ENCODE data around the gene FBXL16. TPM values are rescaled to one million over a fixed set of nuclear protein-coding genes. Genes with fewer than 3 reads are reported as not detected.

FBXL16 gene
- total and polyA plus RNA-seq, 2 of the 13 experiments (the other 11 are each of a cell fraction or from before 2014, with no cell fraction given) = 0.22 to 2.0 TPM

DNA sequence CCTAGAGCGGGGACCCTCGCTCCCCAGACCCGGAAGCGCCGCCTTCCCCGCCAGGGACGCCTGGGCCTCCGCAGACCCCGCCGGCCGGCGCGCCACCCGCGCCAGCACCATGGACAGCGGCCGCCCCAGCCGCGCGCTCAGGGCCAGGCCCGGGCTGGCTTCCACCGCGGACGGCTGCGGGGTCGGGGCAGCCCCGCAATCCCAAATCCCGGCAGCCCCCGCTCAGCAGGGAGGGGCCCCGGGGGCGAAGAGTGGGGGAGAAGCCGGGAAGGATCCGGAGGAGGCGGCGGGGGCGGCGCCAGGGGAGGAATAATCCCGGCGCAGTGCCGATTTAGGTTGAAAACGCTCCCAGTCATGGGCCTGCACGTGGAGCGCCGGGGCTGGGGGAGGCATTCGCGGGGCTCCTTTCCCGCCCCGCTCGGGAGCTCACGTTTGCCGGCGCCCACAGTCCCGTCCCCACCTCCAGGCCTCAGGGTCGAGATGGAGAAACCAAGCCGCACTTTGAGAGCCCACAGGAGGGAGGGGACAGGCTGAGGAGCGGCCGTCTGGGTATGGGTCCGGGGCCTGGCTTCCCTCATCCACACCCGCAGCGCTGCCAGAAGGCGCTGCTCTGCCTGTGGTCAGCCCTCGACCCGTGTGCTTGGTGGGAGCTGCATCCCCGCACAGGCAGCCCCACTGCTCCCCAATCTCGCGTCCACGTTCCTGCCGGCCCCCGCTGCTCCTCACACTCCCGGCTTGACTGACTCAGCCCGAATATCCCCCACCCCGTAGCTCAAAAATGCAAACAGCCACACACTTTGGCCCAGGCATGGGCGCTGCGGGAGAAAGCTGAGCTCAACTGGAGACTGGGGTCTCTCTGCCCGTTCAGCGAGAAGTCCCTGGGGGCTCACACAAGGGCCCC, 4.7 kb downstream of the FBXL16 start (continued):
- no peak for TF ChIP-seq ESRRA (CRISPR knock-in tag; IDR thresholded peaks at IDR 0.05; ENCODE audit: low read depth)
- peak; percentile 58; the same call in 1 of the 2 replicates for TF ChIP-seq THAP11 (CRISPR knock-in tag; IDR thresholded peaks at IDR 0.05)
- TF ChIP-seq, protein P1, sequence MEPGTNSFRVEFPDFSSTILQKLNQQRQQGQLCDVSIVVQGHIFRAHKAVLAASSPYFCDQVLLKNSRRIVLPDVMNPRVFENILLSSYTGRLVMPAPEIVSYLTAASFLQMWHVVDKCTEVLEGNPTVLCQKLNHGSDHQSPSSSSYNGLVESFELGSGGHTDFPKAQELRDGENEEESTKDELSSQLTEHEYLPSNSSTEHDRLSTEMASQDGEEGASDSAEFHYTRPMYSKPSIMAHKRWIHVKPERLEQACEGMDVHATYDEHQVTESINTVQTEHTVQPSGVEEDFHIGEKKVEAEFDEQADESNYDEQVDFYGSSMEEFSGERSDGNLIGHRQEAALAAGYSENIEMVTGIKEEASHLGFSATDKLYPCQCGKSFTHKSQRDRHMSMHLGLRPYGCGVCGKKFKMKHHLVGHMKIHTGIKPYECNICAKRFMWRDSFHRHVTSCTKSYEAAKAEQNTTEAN (CRISPR knock-in tag; conservative IDR thresholded peaks at IDR 0.05) = peak; percentile 89
- TF ChIP-seq, protein P2, sequence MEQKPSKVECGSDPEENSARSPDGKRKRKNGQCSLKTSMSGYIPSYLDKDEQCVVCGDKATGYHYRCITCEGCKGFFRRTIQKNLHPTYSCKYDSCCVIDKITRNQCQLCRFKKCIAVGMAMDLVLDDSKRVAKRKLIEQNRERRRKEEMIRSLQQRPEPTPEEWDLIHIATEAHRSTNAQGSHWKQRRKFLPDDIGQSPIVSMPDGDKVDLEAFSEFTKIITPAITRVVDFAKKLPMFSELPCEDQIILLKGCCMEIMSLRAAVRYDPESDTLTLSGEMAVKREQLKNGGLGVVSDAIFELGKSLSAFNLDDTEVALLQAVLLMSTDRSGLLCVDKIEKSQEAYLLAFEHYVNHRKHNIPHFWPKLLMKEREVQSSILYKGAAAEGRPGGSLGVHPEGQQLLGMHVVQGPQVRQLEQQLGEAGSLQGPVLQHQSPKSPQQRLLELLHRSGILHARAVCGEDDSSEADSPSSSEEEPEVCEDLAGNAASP (CRISPR knock-in tag; IDR thresholded peaks at IDR 0.05; ENCODE audit: borderline replicate concordance) = 0 out of 2 replicates have a peak, but pooled peaks have one; percentile 24
- TF ChIP-seq ZNF510 (CRISPR knock-in tag; IDR thresholded peaks at IDR 0.05; ENCODE audit: low read depth) = no peak
- TF ChIP-seq NFIB (CRISPR knock-in tag; IDR thresholded peaks at IDR 0.05; ENCODE audit: borderline replicate concordance) = no peak
- no peak for TF ChIP-seq TRIM24 (CRISPR knock-in tag; IDR thresholded peaks at IDR 0.05)
- TF ChIP-seq SMAD1 (CRISPR knock-in tag; IDR thresholded peaks at IDR 0.05; ENCODE audit: borderline replicate concordance, low read depth) = no peak
- no peak for TF ChIP-seq ZNF619 (CRISPR knock-in tag; IDR thresholded peaks at IDR 0.05)
- TF ChIP-seq RFX1 (IDR thresholded peaks at IDR 0.05) = no peak
- no peak for TF ChIP-seq CHD2 (IDR thresholded peaks at IDR 0.05; ENCODE audit: low read depth, low read length)
- TF ChIP-seq, protein P3, sequence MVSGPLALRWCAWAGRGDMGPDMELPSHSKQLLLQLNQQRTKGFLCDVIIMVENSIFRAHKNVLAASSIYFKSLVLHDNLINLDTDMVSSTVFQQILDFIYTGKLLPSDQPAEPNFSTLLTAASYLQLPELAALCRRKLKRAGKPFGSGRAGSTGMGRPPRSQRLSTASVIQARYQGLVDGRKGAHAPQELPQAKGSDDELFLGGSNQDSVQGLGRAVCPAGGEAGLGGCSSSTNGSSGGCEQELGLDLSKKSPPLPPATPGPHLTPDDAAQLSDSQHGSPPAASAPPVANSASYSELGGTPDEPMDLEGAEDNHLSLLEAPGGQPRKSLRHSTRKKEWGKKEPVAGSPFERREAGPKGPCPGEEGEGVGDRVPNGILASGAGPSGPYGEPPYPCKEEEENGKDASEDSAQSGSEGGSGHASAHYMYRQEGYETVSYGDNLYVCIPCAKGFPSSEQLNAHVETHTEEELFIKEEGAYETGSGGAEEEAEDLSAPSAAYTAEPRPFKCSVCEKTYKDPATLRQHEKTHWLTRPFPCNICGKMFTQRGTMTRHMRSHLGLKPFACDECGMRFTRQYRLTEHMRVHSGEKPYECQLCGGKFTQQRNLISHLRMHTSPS (CRISPR knock-in tag; IDR thresholded peaks at IDR 0.05; ENCODE audit: low read depth) = no peak; the same call in 1 of the 2 replicates
- no peak for TF ChIP-seq HINFP (CRISPR knock-in tag; IDR thresholded peaks at IDR 0.05; ENCODE audit: low read depth)
- TF ChIP-seq ZNF263 (CRISPR knock-in tag; IDR thresholded peaks at IDR 0.05) = 0 out of 2 replicates have a peak, but pooled peaks have one; percentile 46
- TF ChIP-seq, protein P4, sequence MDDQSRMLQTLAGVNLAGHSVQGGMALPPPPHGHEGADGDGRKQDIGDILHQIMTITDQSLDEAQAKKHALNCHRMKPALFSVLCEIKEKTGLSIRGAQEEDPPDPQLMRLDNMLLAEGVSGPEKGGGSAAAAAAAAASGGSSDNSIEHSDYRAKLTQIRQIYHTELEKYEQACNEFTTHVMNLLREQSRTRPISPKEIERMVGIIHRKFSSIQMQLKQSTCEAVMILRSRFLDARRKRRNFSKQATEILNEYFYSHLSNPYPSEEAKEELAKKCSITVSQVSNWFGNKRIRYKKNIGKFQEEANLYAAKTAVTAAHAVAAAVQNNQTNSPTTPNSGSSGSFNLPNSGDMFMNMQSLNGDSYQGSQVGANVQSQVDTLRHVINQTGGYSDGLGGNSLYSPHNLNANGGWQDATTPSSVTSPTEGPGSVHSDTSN (CRISPR knock-in tag; IDR thresholded peaks at IDR 0.05; ENCODE audit: borderline replicate concordance) = peak; percentile 83; the same call in 1 of the 2 replicates
- TF ChIP-seq FOSL2 (CRISPR knock-in tag; IDR thresholded peaks at IDR 0.05) = no peak
- TF ChIP-seq, protein P5, sequence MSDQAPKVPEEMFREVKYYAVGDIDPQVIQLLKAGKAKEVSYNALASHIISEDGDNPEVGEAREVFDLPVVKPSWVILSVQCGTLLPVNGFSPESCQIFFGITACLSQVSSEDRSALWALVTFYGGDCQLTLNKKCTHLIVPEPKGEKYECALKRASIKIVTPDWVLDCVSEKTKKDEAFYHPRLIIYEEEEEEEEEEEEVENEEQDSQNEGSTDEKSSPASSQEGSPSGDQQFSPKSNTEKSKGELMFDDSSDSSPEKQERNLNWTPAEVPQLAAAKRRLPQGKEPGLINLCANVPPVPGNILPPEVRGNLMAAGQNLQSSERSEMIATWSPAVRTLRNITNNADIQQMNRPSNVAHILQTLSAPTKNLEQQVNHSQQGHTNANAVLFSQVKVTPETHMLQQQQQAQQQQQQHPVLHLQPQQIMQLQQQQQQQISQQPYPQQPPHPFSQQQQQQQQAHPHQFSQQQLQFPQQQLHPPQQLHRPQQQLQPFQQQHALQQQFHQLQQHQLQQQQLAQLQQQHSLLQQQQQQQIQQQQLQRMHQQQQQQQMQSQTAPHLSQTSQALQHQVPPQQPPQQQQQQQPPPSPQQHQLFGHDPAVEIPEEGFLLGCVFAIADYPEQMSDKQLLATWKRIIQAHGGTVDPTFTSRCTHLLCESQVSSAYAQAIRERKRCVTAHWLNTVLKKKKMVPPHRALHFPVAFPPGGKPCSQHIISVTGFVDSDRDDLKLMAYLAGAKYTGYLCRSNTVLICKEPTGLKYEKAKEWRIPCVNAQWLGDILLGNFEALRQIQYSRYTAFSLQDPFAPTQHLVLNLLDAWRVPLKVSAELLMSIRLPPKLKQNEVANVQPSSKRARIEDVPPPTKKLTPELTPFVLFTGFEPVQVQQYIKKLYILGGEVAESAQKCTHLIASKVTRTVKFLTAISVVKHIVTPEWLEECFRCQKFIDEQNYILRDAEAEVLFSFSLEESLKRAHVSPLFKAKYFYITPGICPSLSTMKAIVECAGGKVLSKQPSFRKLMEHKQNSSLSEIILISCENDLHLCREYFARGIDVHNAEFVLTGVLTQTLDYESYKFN (CRISPR knock-in tag; conservative IDR thresholded peaks at IDR 0.05) = no peak
